Posterior cingulate gyrus (tissue), 11 donors: Measurements from ENCODE around the gene OTOG.

ENCODE experiments used
- DNase-seq, 10 donors: peaks; one replicate each; pipeline versions ENCODE4 v3.0.0 to v3.0.0-alpha.2; 2020 to 2021; ENCODE audit warnings: mixed read lengths in 3 of 10
- intact Hi-C: fragments of 100-400 bp; cut with DNase I; formaldehyde crosslinking; loops from one replicate; pipeline ENCODE4 v1.15.1; 2023

OTOG gene

DNA sequence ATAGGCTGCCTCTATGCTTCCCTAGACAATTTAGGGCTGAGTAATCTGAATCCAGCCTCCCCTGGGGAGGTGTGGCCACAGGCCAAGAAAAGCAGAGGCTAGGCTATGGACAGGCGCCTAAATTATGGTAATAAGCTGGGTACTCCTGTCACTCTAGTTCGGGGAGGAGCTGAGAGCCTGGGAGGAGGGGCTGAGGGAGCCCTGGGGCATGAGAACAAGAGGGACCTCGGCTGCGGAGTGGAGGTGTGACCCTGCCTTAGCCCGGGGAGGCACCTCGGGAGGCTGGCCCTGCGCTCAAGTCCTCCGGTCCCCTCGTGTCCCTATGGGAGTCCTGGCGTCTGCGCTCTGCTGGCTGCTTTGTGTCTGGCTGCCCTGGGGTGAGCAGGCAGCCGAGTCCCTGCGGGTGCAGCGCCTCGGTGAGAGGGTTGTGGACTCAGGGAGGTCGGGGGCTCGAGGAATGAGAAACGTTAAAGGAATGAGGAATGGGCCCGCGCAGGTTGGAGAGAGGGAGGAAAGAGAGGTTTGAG, at the start of gene OTOG:
Gene OTOG (plus strand): TSS at position 209 of the 527 bp plus-strand sequence. CDS start 114 bp downstream, at position 323.
- DNase-seq, result peak in 2 of 10 donors; percentile 77
- intact Hi-C loops, result no loop called here

GRCh38 chr11:17498058-17498457, 49.0 kb upstream of the OTOG start:
- intact Hi-C loops, result no loop called here
- DNase-seq, result no peak

DNA sequence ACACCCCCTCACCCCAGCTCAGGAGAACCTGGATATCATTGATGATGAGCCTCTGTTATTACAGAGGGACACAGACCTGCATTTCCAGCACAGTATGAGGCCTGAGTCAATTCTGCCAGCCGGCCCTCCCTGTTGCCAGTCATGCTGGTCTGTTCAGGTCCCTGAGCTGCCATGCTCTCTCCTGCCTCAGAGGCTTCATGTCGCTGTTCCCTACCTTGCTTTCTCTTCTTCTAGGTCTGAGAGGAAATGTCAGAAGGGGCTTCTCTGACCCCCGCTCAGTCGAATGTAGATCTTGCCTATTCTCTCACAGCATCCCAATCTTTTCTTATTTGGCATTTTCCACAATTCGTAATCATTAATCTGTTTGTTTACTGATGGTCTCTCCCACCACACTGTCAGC, 48.6 kb upstream of the OTOG start:
- DNase-seq, result peak in 1 of 10 donors; percentile 4
- intact Hi-C loops, result no loop called here

DNA sequence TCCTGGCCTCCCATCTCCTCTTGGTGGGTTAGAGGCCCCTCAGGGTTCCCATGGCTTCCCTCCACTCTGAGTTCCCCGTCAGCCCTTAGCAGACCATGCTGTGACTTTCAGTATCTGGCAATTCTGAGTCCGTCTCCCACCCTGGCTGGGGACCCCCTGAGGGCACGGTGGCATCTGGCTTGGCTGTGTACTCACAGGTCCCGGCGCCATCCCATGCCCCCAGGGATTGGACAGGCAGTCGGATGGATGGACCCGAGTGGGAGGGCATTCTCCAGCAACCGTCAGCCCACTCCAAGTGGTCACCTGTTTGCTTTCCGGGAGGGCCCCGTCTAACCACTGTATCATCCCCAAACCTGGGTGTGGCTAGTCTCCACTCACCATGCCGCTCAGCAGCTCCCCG, 46.4 kb upstream of the OTOG start:
- no peak for DNase-seq
- intact Hi-C loops, result loop anchor here (10.0 kb wide), 1 partner anchor 266 kb away; no protein-coding TSS in a partner anchor

DNA sequence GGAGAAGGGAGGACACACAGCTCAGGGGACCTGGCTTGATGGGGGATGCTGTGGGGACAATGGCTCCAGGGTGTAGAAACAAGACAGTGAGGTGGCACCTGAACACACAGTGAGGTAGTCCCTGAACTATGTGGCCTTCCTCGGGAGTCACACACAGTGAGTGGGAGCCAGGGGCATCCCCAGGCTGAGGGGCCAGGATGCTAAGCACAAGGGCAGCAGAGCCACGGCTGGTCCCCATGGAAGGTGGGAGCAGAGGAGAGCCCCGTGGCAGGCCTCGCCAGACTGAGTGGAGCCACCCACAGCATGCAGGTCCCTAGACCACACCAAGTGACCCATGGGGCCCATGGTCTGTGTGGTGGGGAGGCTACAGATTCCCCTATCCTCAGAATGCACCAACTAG, 44.4 kb upstream of the OTOG start:
- DNase-seq, result no peak
- intact Hi-C loops, result loop anchor here (10.0 kb wide), 1 partner anchor 268 kb away; no protein-coding TSS in a partner anchor

DNA sequence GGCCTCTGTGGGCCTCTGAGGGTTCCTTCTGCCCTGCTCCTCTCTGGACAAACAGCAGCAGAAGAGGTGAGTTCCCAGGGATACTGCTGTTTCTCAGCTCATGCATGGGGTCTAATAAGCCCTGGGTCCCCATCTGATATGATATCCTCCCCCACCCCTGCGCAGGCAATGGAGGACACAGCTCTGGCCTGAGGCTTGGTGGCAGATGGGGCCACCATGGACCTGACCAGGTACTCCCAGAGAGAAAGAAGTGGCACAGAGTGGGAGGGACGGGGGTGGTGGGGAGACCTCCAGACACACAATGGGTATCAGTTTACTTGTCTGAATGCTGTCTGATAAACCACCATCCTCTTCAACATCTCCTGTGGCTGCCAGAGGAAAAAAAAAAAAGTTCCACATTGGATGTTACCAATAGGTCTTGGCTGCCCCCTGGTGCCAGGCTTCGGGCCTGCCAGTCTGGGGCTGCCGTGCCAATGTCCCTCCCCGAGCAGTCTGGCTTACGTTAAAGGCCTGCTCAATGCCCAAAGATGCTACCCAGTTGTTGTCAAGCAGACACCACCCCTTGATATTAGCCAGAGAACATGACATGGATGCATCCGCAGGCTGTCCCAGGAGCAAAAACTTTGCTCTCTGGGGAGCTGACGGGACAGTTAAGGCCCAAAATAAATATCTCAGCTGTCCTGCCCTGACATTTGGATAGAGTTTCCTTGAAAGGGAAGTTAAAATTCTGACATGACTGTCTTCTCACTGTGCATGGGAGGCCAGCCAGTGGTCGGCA, 42.5 kb upstream of the OTOG start:
- DNase-seq, result peak; percentile 74 to 98 (median 85)
- intact Hi-C loops, result loop anchor here (1.0 to 10.0 kb wide), 2 partner anchors 120 to 270 kb away; no protein-coding TSS in a partner anchor

- DNase-seq, result no peak
- intact Hi-C loops, result loop anchor here (10.0 kb wide), 1 partner anchor 270 kb away; no protein-coding TSS in a partner anchor
Measured at GRCh38 chr11:17505146-17505545, 41.9 kb upstream of the OTOG start.

- intact Hi-C loops, result loop anchor here (10.0 kb wide), 1 partner anchor 272 kb away; no protein-coding TSS in a partner anchor
- DNase-seq, result peak in 1 of 10 donors; percentile 5
Measured at GRCh38 chr11:17506314-17506713, 40.7 kb upstream of the OTOG start.

DNA sequence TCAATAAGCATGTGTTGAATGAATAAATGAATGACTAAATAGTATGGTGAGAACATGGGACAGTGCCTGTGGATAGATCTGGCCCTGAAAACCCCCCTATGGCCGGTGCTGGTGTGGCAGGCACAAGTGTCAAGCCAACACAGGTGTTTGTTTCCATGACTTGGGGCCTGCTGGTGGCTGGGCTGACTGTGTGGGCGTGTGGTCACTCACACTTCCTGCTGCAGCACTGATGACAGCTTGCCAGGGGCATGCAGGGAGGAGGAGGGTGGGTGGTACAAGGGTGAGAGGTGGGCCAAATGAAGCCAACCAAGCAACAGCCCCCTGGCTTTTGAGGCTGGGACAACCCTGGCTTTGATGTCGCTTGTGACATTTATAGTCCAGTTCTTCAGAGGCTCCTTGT, 40.1 kb upstream of the OTOG start:
- intact Hi-C loops, result loop anchor here (10.0 kb wide), 1 partner anchor 272 kb away; no protein-coding TSS in a partner anchor
- DNase-seq, result peak in 1 of 10 donors; percentile 36

DNA sequence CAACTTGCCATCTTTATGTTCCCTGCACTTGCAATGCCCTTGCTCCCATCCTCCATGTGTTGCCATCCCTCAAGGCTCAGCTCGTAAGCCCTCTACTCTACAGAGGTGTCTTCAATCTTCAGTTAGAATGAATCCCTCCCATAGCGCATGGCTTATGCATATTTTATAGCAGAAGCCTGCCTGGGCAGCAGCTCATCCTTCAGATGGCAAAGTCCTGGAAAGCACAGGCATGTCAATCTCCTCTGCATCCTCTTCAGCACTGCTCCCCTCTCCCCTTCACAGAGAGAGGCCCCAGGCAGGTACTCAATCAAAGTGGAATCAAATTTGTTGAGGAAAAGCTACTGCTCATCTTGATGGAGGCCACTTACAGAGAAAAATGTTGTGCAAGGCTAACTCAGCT, 39.3 kb upstream of the OTOG start:
- intact Hi-C loops, result loop anchor here (10.0 kb wide), 1 partner anchor 273 kb away; no protein-coding TSS in a partner anchor
- DNase-seq, result peak in 1 of 10 donors; percentile 15

- intact Hi-C loops, result loop anchor here (10.0 kb wide), 1 partner anchor 274 kb away; no protein-coding TSS in a partner anchor
- DNase-seq, result peak in 1 of 10 donors; percentile 9
Measured at GRCh38 chr11:17508306-17508705, 38.8 kb upstream of the OTOG start.

- intact Hi-C loops, result loop anchor here (10.0 kb wide), 1 partner anchor 274 kb away; no protein-coding TSS in a partner anchor
- no peak for DNase-seq
Measured at GRCh38 chr11:17508791-17509190, 38.3 kb upstream of the OTOG start.

DNA sequence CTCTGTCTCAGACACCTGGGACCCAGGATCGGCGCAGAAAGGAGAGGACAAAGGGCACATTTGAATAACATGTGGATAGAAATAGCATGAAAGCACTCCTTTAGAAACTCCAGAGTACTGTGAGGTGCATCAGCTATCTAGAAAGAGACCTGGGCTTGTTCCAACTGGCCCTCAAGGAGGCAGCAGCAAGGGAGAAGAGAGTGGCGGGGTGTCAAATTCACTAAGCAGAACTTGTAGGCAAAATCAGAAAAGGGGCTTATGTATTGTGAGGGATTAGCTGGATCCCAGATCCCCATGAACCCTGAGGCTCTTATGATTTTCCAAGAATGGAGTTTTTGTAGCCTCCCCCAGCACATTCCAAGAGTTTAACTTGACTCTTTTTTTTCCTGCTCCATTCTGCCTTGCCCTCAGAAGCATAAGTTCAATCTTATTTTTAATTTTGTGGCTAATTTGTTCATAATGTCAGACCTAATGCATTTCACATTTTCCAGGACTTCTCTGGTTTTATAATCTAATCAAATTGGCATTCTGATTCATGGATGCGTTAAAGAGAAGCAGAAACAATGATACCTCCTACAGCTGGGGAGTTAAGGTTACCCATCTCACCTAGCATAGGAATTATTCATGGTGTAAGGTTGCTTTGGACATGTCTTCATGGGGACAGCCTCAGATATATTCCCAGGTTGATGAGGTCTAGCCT, 36.4 kb upstream of the OTOG start:
- peak in 1 of 10 donors; percentile 40 for DNase-seq
- intact Hi-C loops, result no loop called here

DNA sequence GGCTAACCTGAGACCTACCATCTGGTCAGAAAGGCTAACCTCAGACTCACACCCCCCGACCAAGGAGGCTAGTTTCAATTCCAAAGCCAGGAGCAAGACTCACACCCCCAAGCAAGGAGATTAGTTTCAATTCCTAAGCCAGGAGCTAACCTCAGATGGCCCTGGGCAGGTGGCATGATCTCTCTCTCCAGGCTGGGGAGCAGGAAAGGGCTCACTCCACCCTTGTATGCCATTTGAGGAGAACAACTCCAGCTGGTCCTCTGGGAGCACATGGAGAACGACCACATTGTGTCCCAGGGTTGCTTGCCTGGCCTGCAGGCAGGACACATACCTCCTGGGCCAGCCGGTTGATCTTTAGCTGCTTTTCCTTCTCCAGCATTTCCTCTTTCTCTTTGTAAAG, 35.5 kb upstream of the OTOG start:
- DNase-seq, result peak in 2 of 10 donors; percentile 27 to 40
- intact Hi-C loops, result no loop called here

DNA sequence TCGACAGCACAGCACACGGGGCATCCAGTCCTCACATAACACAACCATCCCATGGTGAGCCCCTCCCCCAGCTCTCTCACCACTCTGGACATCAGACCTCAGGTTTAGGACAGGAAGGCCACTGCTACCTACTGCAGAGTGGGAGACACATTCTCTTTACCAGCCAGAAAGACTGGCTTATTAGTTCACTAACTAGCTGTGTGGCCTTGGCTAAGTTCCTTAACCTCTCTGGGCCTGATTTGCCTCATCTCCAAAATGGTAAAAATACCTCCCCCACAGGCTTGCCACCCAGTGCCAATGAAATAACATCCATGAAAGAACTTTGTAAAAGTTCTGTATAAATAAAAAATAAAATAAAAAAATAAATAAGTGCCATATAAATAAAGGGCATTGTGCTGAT, 35.0 kb upstream of the OTOG start:
- intact Hi-C loops, result no loop called here
- no peak for DNase-seq

DNA sequence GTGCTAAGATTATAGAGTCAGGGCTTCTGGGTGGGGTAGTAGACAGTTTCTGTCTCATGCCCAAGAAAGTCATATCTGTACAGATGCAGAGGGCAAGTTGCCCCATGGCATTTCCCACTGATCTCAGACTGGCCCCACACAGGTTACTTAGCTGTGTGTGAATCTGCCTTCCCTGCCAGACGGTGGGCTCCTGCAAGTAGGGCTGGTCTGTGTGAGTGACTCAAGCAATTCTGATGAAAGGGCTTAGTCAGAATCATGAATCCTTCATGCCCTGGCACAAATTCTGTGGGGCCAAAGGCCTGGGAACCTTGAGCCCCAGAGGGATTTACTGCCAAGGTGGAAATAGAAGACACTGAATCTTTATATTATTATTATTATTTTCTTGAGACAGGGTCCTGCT, 33.2 kb upstream of the OTOG start:
- intact Hi-C loops, result no loop called here

DNA sequence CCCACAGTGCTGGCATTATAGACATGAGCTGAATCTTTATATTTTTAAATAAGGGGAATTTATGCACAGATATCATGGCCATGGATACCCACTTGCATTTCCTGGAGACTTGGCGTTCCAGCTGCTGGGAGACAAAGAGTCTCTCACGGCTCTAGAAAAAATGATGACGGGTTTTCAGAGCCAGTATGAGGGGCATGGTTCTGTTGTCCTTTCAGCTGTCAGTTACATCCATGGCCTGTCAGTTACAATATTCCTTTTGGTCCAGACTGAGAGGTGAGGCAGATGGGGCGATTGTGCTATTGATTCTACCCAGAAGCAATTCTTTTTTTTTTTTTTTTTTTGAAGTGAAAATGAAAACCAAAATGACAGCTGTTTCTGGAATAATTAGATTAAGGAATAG, 32.6 kb upstream of the OTOG start:
- no peak for DNase-seq
- intact Hi-C loops, result no loop called here

More for the DNA sequence above, 33.2 kb upstream of the OTOG start:
- DNase-seq, result peak in 2 of 10 donors; percentile 10 to 31

DNA sequence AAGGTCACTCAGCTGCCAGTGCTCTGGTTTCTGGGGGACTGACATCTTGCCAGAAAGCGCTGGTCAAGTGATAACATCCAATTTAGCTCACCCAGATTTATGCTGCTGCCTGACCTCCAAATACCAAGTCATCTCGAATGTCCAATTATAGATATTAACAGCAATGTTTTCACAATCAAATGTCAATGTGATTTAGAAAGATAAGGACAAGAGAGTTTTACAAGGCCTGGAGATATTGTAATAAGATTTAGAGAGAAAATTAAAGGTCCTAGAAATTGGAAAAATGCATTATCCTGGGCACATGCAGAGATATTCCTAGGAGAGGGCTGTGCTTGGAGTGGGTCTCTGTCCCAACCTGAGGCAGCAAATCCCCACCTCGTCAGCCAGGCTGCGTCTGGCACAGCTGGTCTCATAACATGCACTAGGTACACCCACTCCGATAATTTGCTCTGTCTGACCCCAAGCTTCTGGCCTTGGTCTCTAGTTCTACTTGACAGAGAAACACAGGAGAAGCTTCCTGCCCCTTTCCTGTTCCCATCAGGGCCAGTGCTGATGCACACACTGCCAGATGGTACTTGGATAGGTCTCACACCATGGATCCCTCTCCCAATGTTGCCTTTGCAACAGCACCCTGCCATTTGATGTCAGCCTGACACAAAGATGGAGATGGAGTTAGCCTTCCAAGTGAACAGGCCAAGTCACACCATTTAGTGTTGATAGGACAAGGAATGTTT, 31.4 kb upstream of the OTOG start:
- DNase-seq, result peak in 2 of 10 donors; percentile 11 to 26
- intact Hi-C loops, result no loop called here

GRCh38 chr11:17516551-17517150, 30.4 kb upstream of the OTOG start:
- DNase-seq, result peak in 5 of 10 donors; percentile 40 to 90 (median 51)

GRCh38 chr11:17517186-17517585, 29.9 kb upstream of the OTOG start:
- intact Hi-C loops, result no loop called here
- peak in 2 of 10 donors; percentile 62 to 72 for DNase-seq

More at GRCh38 chr11:17516551-17517150, 30.4 kb upstream of the OTOG start:
- intact Hi-C loops, result no loop called here
